Esophagus muscularis mucosa (tissue), 4 donors: ENCODE data around the gene TSEN54. TPM values are rescaled to one million over a fixed set of nuclear protein-coding genes. Genes with fewer than 3 reads are reported as not detected.

Source experiments
- DNase-seq: peaks from one replicate; pipeline ENCODE4 v3.0.0-alpha.2; 2017; ENCODE audit errors: extremely low spot score
- H3K27ac ChIP-seq, 4 donors: fragments of 200-600 bp; sonication (generic); replicated peaks in 1 of 4; 1 replicate in 3 of 4; 2 replicates in 1 of 4; pipeline ENCODE4 v1.5.1; 2016 to 2019; ENCODE audit warnings: mild to moderate bottlenecking in 1 of 4
- H3K27me3 ChIP-seq, 4 donors: fragments of 200-600 bp; sonication (generic); one replicate each; pipeline versions ENCODE4 v1.5.1 to v1.6.0; 2016 to 2019
- H3K36me3 ChIP-seq, 4 donors: fragments of 200-600 bp; sonication (generic); one replicate each; pipeline ENCODE4 v1.5.1; 2016 to 2019
- H3K4me1 ChIP-seq, 4 donors: fragments of 200-600 bp; sonication (generic); one replicate each; pipeline ENCODE4 v1.5.1; 2016 to 2019
- H3K4me3 ChIP-seq, 4 donors: fragments of 200-600 bp; sonication (generic); 1 replicate in 2 of 4; 2 replicates in 2 of 4; pipeline ENCODE4 v1.5.1; 2016 to 2019; ENCODE audit warnings: mild to moderate bottlenecking in 4 of 4, moderate library complexity in 1 of 4
- H3K9me3 ChIP-seq, 4 donors: fragments of 200-600 bp; sonication (generic); 1 replicate in 3 of 4; 2 replicates in 1 of 4; pipeline ENCODE4 v1.5.1; 2016 to 2019
- CTCF ChIP-seq, 3 experiments: fragments of 200-600 bp in 2 of 3; fragments of 450-650 bp in 1 of 3; sonication (generic) in 2 of 3; IDR thresholded peaks; one replicate each; pipeline ENCODE4 v1.5.1; 2017 to 2019; ENCODE audit warnings: antibody characterized with exemption in 3 of 3, mild to moderate bottlenecking in 2 of 3, moderate library complexity in 1 of 3
- EP300 ChIP-seq: sonication (generic); formaldehyde crosslinking; IDR thresholded peaks from one replicate; pipeline ENCODE4 v1.6.1; 2017; ENCODE audit warnings: antibody characterized with exemption
- POLR2A ChIP-seq: fragments of 450-650 bp; IDR thresholded peaks from one replicate; pipeline ENCODE4 v1.6.1; 2017; ENCODE audit warnings: antibody characterized with exemption, moderate library complexity, mild to moderate bottlenecking, low read depth
- POLR2AphosphoS5 ChIP-seq, 2 donors: sonication (generic); formaldehyde crosslinking; IDR thresholded peaks; one replicate each; pipeline ENCODE4 v1.6.1; 2017; ENCODE audit warnings: antibody characterized with exemption in 2 of 2
- WGBS: methylation state at CpG from one replicate; pipeline ENCODE4 v1.1.5; 2018; 5-methylcytosine and 5-hydroxymethylcytosine counted together
- intact Hi-C: fragments of 100-400 bp; cut with DNase I; formaldehyde crosslinking; loops from one replicate; pipeline ENCODE4 v1.15.1; 2023
- total RNA-seq, 4 donors: library from RNA; depleted of rRNA; stranded (reverse); fragments of >200 nt; gene quantifications; one replicate each; pipeline versions ENCODE4 v1.1.0 to v1.2.1, GENCODE V29; 2016

The TSEN54 gene
- total RNA-seq, 4 donors from 2014 or later = 14.5 to 32.1 (median 24.1) TPM

- intact Hi-C loops = no loop called here
- H3K4me1 ChIP-seq = no peaks in the 10 kb centered on the region
- TF ChIP-seq POLR2AphosphoS5 (IDR thresholded peaks at IDR 0.05) (no peak), CTCF (IDR thresholded peaks at IDR 0.05) (no peak), POLR2A (no peak), EP300 (no peak)
- H3K9me3 ChIP-seq = no peaks in the 10 kb centered on the region
- no CpG with 5 or more reads among the region's 11 CpGs for WGBS
- DNase-seq = no peak
- no peaks in the 10 kb centered on the region for H3K27me3 ChIP-seq
- no peak overlapping the region for H3K27ac ChIP-seq
- no peak overlapping the region for H3K4me3 ChIP-seq
- peaks cover 0 to 23% (median 11%) of the 10 kb centered on the region in 4 donors for H3K36me3 ChIP-seq
These were observed 47.9 kb downstream of the TSEN54 start for GRCh38 chr17:75564195-75564594.

- intact Hi-C loops = no loop called here
- WGBS = 93% methylated on average over 4 of the region's 7 CpGs
- no peak for DNase-seq
These were observed 48.7 kb downstream of the TSEN54 start for GRCh38 chr17:75565066-75565465.

GRCh38 chr17:75565618-75566017 lies 49.3 kb downstream of the TSEN54 start:
- H3K4me1 ChIP-seq = no peaks in the 10 kb centered on the region
- no peak for DNase-seq
- TF ChIP-seq EP300 (no peak), POLR2AphosphoS5 (IDR thresholded peaks at IDR 0.05) (no peak), CTCF (IDR thresholded peaks at IDR 0.05) (no peak), POLR2A (no peak)
- H3K4me3 ChIP-seq = no peak overlapping the region
- intact Hi-C loops = no loop called here
- no peaks in the 10 kb centered on the region for H3K9me3 ChIP-seq
- H3K27me3 ChIP-seq = no peaks in the 10 kb centered on the region
- H3K27ac ChIP-seq = no peak overlapping the region
- peaks cover 0 to 23% (median 11%) of the 10 kb centered on the region in 4 donors for H3K36me3 ChIP-seq
- 87% methylated on average over 6 of the region's 6 CpGs for WGBS

More at GRCh38 chr17:75565066-75565465, 48.7 kb downstream of the TSEN54 start:
- Histone ChIP-seq H3K36me3 (peaks cover 0 to 23% (median 11%) of the 10 kb centered on the region in 4 donors), H3K4me1 (no peaks in the 10 kb centered on the region), H3K4me3 (no peak overlapping the region), H3K9me3 (no peaks in the 10 kb centered on the region), H3K27ac (no peak overlapping the region), H3K27me3 (no peaks in the 10 kb centered on the region)
- no peak for TF ChIP-seq EP300
- TF ChIP-seq POLR2AphosphoS5 (IDR thresholded peaks at IDR 0.05) = no peak
- no peak for TF ChIP-seq POLR2A
- no peak for TF ChIP-seq CTCF (IDR thresholded peaks at IDR 0.05)

GRCh38 chr17:75566416-75566815 lies 50.1 kb downstream of the TSEN54 start:
- no peak overlapping the region for H3K4me3 ChIP-seq
- DNase-seq = no peak
- H3K27ac ChIP-seq = no peak overlapping the region
- H3K4me1 ChIP-seq = no peaks in the 10 kb centered on the region
- H3K36me3 ChIP-seq = peaks cover 0 to 23% (median 11%) of the 10 kb centered on the region in 4 donors
- TF ChIP-seq POLR2AphosphoS5 (IDR thresholded peaks at IDR 0.05) = no peak
- TF ChIP-seq CTCF (IDR thresholded peaks at IDR 0.05) = no peak
- no peak for TF ChIP-seq POLR2A
- TF ChIP-seq EP300 = no peak
- H3K9me3 ChIP-seq = no peaks in the 10 kb centered on the region
- intact Hi-C loops = no loop called here
- 84% methylated on average over 6 of the region's 6 CpGs for WGBS
- no peaks in the 10 kb centered on the region for H3K27me3 ChIP-seq

- Histone ChIP-seq H3K9me3 (no peaks in the 10 kb centered on the region), H3K4me1 (no peaks in the 10 kb centered on the region), H3K36me3 (peaks cover 0 to 23% (median 10%) of the 10 kb centered on the region in 4 donors), H3K4me3 (no peak overlapping the region), H3K27me3 (no peaks in the 10 kb centered on the region), H3K27ac (no peak overlapping the region)
- intact Hi-C loops = no loop called here
- TF ChIP-seq POLR2AphosphoS5 (IDR thresholded peaks at IDR 0.05) = no peak
- no peak for TF ChIP-seq POLR2A
- no peak for TF ChIP-seq EP300
- TF ChIP-seq CTCF (IDR thresholded peaks at IDR 0.05) = no peak
- 93% methylated on average over 5 of the region's 5 CpGs for WGBS
- DNase-seq = no peak
These were observed 50.5 kb downstream of the TSEN54 start for GRCh38 chr17:75566834-75567233.
